Ovary (tissue), 3 donors: ENCODE results near the gene PYDC1.

Experiments
- CTCF ChIP-seq, 3 donors: fragments of 450-650 bp in 2 of 3; fragments of 200-600 bp in 1 of 3; IDR thresholded peaks; one replicate each; pipeline versions ENCODE4 v1.5.1 to v1.8.0; 2016 to 2022; ENCODE audit warnings: antibody characterized with exemption in 3 of 3, mild to moderate bottlenecking in 1 of 3
- POLR2A ChIP-seq: fragments of 450-650 bp; IDR thresholded peaks from one replicate; pipeline ENCODE4 v1.6.1; 2017; ENCODE audit warnings: antibody characterized with exemption, mild to moderate bottlenecking, moderate library complexity
- donor health status: DM: no; HTN: no; CAD: no.

GRCh38 chr16:31185339-31185738 lies 31.6 kb downstream of the PYDC1 start:
- TF ChIP-seq CTCF (IDR thresholded peaks at IDR 0.05) (no peak), POLR2A (no peak)
